GM21423 (cell line): ENCODE measurements around the gene PTCD2.

Experiments used
- ATAC-seq: cut with Tn5 transposase; IDR thresholded peaks from one replicate; pipeline ENCODE4 v1.9.1; 2021; ENCODE audit warnings: mild to moderate bottlenecking, moderate library complexity; ENCODE audit not compliant: unreplicated experiment

PTCD2 gene, protein sequence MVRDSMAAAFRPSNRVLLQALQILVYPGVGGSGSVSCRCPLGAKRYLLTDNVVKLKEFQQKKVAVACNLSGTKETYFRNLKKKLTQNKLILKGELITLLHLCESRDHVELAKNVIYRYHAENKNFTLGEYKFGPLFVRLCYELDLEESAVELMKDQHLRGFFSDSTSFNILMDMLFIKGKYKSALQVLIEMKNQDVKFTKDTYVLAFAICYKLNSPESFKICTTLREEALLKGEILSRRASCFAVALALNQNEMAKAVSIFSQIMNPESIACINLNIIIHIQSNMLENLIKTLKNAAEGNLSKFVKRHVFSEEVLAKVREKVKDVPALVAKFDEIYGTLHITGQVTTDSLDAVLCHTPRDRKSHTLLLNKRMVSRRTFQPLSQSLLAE

DNA sequence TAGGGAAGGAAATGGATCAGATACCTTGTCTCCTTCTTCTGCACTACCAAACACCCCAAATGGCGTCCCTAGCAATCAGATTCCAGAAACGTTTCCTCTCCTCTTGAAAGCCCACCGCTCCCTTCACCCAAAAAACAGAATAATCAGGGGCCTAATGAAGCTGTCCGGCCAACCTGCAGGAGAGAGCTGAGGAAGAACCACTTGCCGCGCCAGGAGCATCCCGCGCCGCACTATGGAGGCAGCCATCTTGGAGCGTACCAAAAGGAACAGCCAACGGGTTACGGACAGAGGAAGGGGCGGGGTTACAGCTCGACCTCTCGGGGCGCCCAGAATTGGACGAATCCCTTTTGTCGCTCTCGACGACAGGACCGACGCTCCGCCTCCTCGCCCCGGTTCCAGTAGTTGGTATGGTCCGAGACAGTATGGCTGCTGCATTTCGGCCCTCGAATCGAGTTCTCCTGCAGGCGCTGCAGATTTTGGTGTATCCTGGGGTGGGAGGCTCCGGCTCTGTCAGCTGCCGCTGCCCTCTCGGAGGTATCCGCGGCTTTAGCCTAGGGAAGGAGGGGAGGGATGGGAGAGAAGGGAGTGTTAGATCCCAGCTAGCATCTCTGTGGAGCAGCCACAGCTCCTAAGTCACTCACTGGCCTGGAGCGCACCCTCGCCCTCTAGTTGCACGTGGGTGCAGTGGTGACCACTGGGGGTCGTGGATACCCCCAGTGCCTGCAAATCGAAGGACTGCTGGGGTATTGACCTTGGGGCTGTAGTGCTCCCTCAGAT lies at the start of gene PTCD2, which contains the start of gene MRPS27:
Gene PTCD2, plus strand, starts transcription at position 398 of the 777 bp plus-strand sequence. Its CDS starts 10 bp downstream, at position 408.
Gene MRPS27, minus strand, starts transcription at position 265 of the 777 bp plus-strand sequence. Its CDS starts 19 bp downstream, at position 246.
- ATAC-seq, result peak; percentile 100

DNA sequence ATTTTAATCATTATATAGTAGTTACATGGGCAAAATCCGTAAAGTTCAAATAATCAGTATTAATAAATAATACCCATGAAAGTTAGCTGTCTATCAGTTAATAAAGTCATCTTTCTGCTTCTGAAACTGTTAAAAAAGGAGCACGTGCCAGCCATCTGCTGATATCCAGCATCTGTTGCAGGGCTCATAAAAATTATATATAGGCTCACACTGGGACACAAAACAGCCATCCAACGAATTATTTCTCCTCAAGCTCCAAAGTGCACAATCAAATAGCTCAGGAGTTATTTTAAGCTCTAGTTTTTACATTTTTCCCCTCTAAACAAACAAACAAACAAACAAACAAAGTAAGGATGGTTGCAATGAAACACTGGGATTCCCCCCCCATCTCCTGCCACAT lies 48.5 kb upstream of the PTCD2 start:
- no peak for ATAC-seq

DNA sequence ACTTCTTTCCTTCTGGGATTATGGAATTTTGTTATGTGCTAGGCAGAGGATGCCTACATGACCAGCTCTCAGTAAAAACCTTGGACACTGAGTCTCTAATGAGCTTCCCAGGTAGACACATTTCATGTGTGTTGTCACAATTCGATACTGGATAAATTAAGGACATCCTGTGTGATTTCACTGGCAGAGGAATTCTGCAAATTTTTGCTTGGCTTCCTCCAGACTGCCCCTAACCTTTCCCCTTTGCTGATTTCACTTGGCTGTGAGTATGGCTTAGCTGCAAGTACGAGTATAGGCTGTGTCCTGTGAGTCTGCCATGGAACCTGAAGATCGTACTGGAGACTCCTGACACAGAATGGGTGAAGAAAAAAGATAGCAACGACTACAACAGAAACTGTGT lies 47.8 kb upstream of the PTCD2 start:
- ATAC-seq, result no peak

DNA sequence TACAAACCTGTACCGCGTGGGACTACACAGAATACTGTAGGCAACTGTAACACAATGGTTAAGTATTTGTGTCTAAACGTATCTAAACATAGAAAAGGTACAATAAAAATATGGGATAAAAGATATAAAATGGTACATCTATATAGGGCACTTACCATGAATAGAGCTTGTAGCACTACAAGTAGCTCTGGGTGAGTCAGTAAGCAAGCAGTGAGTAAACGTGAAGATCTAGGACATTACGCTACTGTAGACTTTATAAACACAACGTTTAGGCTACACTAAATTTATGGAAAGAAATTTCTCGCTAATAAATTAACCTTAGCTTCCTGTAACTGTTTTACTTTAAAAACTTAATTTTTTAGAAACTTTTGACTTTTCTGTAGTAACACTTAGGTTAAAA lies 46.6 kb upstream of the PTCD2 start:
- no peak for ATAC-seq

DNA sequence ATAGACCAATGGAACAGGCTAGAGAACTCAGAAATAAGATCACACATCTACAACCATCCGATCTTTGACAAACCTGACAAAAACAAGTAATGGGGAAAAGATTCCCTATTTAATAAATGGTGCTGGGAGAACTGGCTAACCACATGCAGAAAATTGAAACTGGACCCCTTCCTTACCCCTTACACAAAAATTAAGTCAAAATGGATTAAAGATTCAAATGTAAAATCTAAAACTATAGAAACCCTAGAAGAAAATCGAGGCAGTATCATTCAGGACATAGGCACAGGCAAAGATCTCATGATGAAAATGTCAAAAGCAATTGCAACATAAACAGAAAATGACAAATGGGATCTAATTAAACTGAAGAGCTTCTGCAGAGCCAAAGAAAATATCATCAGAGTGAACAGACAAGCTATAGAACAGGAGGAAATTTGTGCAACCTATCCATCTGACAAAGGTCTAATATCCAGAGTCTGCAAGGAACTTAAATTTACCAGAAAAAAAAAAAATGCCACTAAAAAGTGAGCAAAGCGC lies 43.9 kb upstream of the PTCD2 start:
- no peak for ATAC-seq

DNA sequence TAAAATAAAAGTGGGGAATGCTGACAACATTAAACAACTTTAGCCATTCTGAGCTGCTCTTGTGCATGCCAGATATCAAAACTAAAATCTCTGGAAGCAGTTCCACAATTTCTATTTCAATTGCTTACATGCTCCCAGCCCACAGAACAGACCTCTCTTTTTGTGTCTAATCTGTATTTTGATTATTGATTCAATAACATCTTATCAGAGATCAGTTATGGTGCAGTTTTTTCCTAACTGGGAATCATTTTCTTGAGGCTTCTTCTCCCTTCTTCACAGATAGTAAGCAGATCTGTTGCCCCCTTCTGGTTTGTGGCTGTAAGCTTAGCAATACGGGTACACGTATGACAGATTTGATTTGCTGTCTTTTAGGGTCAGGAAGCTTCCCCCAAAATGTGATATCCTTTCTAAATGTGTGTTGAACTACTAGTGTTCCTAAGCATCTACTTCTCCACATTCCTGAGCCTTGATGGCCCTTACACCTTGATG lies 39.5 kb upstream of the PTCD2 start:
- ATAC-seq, result no peak

DNA sequence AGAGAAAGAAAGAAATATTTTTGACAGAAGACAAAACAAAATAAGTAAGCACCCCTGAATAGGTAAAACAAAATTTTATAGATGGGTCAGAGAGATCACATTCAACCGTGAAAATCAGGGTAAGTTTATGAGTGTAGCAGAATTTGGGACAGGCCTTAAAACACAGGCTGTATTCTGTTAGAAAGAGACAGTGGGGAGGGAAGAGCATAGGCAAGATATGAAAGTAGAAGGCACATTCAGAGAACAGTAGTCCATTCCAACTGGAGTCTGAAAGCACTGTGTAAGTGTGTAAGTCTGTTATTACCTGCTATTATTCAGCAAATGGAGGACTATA lies 38.8 kb upstream of the PTCD2 start:
- no peak for ATAC-seq

DNA sequence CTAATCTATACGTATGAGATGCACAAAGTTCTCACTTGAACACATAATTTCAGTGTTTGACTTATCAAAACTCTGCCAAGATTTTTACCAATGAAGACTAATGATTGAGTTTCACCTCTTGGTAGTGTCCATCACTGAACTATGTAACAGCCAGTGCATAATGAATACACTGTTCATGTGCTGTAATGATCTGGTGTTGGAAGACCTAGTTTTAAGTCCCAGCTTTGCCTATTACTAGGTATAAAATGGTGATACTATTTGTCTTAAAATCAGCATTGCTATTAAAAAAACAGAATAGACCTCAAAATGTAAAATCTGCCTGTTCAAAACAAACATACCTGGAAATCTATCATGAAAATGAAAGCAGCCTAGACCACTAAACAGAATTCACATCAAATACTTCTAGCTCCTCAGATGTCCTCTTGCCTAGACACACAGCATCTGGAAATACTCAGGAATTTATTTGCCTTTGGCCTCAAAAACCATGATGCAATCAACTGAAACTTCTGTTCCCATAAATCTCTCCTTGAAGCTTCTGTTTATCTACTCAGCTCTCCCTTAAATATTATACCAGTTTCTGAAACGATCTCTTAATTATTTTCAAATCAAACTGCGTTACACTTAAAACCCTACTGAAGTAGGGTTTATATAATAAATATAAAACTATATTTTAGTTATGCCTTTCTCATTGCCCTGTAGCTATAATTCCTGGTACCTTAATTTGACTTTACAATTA lies 38.2 kb upstream of the PTCD2 start:
- ATAC-seq, result no peak

DNA sequence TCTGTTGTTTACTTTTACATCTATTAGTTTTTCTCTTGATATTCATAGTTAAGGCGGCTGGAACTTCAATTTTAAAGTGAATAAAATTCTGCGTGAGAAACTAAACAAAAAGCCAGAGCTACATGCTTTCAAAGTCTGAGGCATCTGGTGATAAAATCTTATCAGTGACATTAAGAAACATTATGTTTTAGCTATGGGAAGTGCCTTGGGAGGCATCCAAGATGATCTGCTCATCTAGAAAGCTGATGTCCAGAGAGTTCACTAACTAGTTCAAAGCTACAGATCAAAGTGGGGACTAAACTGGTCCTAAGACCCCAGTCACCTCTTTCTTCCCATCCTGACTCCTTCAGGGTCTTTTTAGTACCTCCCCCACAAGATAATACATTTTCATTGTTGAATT lies 37.3 kb upstream of the PTCD2 start:
- ATAC-seq, result no peak

DNA sequence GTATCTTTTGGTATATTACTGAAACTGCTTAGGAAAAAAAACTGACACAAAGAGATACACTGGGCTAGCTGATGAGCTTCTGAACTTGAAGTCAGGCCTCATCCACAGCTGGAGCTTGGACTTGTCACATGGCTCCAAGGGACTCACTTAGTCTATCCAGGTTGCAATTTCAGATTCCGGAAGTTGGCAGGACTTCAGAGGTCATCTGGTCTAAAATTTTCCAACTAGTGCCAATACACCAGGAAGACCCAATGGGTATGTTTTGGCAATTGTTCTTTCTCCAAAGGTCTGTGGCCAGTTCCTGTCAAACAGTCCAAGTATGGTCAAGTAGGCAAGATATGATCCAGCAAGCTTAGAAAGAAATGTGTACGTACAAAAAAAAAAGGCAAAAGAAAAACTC lies 36.8 kb upstream of the PTCD2 start:
- no peak for ATAC-seq

DNA sequence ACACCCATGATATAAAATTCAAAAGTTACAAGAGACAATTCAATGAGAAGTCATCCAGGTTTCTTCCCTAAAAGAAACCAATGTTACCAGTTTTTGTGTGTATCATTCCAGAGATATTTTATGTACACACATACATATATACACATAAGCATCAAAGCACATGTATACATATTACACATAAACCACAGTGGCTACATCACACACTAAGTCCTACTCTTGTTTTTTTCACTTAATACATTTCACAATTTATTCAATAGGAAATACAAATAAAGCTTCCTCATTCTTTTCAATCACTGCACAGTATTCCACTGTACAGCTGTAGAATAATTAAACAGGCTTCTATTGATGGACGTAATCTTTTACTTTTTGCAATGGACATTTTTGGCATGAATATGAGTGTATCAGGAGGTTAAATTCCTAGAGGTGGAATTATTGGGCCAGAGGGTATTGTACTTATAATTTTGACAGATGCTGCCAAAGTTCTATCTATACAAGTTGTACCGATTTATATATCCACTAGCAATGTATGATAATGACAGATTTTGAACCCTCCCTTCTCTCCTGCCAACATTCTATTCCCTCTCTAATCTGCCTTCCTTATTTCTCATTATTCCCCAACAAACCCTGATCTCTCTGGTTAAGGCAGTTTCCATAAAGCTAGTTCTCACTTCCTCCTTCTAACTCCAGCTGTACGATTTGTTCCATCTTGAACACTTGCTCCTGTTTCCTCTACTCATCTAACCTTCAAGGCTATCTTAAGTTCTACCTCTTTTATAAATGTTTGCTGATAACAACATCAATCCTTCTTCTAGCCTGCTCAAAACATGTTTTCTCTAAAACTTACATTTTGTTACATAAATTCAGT lies 35.4 kb upstream of the PTCD2 start:
- ATAC-seq, result no peak

DNA sequence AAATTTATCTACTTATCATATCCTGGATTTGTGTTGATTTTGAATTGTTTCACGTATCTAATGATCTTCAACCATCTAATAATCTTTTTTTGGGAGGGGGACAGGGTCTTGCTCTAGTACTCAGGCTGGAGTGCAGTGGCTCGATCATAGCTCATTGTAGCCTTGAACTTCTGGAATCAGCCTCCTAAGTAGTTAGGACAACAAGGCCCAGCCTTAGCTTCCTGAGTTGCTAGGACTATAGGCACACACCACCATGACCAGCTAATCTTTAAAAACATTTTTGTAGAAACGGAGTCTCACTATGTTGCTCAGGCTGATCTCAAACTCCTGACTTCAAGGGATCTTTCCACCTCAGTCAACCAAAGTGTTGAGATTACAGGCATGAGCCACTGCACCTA lies 34.8 kb upstream of the PTCD2 start:
- no peak for ATAC-seq

DNA sequence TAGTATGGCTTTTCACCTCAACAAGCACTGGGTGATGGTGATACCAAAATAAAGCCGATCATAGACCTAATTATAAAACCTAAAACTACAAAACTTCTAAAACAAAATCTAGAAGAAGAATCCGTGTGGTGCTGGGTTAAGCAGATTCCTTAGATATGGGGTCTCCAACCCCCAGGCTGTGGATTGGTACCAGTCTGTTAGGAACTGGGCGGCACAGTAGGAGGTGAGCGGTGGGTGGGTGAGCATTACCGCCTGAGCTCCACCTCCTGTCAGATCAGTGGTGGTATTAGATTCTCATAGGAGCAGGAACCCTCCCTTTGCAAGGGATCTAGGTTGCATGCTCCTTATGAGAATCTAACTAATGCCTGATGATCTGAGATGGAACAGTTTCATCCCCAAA lies 33.4 kb upstream of the PTCD2 start:
- ATAC-seq, result no peak

DNA sequence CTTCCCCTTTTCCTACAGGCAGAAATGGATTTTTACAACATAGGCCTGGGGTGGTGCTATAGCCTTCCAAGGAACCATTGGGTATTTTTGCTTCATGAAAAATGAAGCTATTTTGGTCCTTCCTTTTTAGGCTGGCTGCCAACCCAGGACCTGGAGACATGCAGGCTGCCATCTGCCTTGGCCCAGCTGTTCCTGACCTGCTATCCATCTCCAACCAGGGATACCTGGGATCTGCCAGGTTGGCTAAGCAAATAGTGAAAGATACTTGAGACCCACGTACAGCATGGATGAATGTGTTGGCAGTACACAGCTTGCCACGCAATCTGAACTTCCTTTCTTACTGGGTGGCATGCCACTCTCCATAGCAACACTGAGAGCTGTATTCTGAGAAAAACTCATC lies 31.2 kb upstream of the PTCD2 start:
- no peak for ATAC-seq

DNA sequence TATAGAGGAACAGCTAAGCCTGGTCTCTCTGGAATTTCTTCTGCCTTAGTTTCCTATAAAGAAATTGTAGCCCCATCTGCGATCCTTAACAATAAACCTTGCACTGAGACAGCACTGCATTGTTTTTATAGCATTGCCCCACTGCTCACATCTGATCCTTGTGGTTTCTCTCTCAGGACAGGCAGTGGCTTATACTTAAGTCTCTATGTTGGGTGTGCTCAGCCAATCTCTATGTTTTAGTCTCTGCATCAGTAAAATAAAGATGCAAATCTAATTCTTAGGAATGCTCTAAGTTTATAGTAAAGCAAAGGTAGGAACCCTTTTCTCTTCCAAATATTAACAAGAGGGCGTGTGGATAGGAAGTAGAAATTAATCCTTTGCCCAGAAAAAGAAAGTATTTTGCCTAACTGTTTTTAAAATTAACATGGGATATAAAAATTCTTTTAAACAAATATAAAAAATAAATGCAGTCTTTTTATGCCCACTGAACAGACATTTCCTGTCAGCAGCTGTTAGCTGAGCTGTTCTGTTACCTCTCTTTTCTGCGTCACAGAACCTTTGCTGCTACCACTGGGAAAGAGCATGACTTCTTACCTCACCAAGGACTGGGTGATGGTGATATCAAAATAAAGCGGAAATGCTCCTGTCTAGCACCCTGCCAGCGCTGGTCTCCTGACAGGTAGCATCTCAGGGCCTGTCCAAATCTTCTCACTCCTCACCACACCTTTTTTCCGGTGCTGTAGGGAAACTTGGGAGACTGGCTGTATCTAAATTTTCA lies 29.6 kb upstream of the PTCD2 start:
- ATAC-seq, result peak; percentile 39

DNA sequence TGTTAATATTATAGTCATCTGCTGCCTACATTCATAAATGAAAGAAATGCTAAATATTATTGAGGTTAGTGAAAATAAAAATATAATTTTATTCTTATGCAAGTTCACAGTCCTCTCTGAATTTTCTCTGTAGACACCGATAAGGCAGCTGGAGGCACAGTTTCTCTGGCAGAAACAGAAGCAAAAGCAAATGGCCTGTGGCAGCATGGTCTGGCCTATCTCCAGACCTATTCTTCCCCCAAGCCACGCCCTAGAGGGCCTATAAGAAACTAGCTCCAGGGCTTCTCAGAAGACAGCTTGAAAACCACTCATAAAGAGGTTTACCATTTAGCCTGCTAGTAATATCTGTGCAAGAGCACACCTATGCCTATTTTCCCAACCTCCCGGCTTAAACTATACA lies 28.6 kb upstream of the PTCD2 start:
- no peak for ATAC-seq

DNA sequence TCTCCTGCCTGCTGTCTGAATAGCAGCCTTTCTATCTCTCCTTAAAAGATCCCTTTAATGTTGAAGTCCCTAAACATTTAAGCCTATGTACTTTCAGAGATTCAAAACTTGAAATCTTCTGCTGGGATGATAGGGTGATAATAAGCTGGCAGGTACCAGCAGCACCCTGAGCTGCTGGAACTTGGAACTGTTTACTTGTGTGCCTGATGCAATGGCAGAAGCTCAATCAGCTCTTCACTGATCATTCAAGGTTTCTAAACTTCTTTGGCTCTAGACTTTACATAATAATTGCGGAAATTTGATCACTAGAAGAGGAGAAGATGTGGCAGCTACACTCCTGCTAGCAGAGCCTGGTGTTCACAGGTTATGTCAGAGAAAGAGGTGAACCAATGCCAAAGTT lies 27.8 kb upstream of the PTCD2 start:
- ATAC-seq, result no peak

DNA sequence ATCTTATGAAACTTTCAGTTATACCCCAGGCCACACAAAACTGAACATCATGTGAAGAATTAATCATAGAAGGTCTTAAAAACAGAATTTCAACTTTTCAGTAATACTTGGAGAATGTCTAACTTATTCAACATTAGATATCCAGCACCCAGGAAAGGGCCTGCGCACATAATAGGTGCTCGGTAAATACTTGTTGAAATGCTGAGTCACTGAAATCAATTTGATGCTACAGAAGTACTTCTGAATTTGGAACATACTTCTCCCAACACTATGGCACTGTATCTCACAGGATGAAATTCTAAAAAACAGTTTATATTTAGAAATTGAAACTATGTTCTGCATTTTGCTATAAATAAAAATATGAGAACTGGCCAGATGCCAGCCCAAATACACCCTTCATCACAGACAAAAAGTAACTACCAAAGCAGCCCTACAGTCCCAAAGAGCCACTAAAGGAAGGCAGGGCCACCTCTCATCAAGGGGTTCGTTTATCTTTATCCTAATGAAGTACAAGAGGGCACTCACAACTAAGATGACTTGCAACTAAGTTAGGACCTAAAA lies 26.6 kb upstream of the PTCD2 start:
- ATAC-seq, result no peak

DNA sequence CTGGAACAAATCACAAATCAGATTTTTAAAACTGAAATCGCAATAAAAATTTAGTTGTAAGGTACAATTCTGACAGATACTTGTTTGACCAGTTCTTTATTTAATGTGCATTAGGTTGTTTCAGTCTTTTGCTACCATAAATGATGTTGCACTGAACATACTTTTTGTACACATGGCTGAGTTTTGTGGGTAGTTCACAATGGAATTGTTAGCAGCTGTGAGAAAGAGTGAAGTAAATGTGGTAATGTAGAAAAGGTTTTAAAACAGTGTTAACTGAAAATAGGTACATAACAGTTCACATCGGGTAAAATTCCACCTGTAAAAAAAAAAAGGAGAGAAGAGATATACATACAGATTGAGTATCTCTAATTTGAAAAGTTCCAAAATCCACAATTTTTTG lies 25.7 kb upstream of the PTCD2 start:
- no peak for ATAC-seq
